HG02973 (cell line): Measurements from ENCODE around the gene RAPGEF3.
A peak's percentile ranks its signal among the peaks of the same experiment; 100 is the strongest.

ENCODE experiments used
- ATAC-seq: cut with Tn5 transposase; IDR thresholded peaks from one replicate; pipeline ENCODE4 v1.9.1; 2021; ENCODE audit warnings: moderate library complexity; ENCODE audit not compliant: unreplicated experiment

The RAPGEF3 gene

DNA sequence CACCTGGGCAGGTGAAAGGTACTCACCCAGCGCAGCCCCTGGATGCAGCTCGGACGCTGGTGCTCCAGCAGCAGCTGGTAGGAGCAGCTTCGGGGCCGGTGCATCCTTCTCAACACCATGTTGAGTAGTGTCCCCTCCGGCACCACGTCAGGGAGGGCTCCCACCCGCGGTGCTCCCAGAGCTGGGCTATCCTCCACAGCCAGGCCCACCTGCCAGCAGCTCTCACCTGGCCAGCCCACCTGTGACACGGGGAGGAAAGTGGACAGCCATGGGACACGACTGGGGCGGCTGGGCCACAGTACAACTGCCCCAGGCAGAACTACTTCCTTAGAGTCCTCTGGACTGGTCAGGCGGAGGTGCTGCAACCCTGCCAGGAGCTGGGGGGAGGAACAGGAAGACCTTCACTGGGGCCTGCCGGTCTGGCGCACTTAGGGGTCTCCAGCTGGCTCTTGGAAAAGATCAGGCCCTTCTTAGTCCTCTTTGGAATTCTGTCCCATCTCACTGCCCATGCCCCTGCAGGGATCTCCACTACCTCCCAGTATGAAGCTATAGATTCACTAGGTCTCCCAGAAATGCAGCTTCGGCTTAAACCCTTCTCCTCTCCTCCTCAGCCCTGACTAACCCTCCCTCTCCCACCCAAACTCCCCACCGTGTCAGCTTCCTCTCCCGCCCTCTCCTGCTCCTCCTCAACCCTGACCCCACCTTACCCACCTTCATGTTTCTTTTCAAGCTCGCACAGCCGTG lies 668 bp downstream of the RAPGEF3 start:
- ATAC-seq: no peak

GRCh38 chr12:47757364-47757839 lies 1.3 kb downstream of the RAPGEF3 start:
- no peak for ATAC-seq

DNA sequence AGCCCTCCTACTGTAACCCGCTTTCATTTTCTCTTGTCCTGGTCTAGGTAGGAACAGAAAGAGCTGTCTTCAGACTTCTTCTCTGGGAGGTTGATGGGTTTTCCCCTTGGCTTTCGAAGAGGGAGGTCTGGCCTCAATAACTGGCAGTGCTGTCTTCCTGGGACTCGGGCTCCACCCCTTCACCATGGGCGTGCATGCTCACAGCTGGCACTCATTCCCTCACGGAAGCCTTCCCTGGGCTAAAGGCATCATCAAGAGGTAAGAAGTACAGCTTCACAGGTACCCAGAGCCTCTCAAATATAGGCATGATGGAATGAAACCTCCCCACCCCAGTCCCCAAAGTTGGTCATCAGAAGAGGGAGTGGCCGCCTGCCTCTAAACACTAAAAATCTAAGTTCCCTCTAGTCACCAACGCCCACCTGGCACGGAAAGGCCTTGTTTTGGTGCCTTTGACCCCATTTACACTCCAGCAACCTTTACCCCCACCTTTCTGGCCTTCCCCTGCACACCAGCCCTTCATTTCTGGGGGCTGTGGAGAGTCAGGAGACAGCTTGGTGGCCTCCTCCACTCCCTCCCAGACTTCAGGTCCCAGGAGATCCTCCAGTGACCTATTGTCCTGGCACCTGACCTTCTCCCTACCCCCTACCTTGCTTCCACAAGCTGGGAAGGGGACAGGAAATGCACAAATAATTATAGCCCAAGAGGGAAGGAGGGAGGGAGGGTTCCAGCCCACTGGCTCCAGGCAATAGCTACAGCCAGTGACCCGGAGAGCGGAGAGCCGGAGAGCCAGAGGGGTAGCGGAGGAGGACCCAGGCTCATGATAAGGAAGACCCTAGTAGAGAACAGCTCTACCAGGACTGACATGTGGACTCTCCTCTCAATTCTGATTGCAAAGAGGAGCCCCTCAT lies 2.8 kb downstream of the RAPGEF3 start:
- ATAC-seq: peak; percentile 70

DNA sequence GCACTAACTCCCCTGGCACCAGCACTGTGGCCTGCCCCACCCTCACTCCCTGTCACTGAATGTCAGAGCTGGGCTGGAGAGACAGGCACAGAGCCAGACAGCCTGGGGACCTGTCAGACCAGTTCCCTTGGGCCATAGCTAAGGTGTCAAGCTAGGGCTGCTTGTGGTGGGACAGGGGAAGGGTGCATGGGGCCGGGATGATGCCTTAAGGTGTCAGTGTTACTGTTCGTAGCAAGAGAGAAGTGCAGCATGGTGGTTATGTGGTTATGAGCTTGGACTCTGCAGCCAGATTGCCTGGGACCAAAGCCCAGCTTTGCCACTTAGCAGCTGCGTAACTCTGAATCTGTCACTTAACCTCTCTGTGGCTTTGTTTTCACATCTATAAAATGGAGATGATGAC lies 3.8 kb downstream of the RAPGEF3 start:
- no peak for ATAC-seq

GRCh38 chr12:47754126-47754525 lies 4.6 kb downstream of the RAPGEF3 start:
- ATAC-seq: no peak

GRCh38 chr12:47753021-47754001 lies 5.4 kb downstream of the RAPGEF3 start:
- ATAC-seq: no peak

- no peak for ATAC-seq
These were observed 6.1 kb downstream of the RAPGEF3 start for GRCh38 chr12:47752552-47752951.

- ATAC-seq: no peak
These were observed 6.6 kb downstream of the RAPGEF3 start for GRCh38 chr12:47752121-47752520.

DNA sequence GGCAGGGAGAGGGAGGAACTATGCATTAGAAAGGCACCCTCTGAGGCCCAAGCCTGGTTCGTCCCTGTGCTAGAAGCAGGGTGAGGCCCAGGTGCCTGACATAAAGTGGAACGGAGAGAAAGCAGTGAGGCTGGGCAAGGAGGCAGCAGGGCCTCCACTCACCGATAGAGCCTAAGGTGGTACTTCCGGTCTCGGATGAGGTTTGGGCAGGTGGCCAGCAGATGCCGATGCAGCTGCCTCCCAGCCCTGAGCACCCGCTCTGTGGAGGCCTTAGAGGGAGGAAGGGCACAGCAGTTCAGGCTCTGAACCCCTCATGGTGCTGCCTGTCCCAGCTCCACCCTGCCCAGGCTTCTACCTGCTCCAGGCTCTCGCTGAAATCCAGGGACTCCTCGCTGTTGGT lies 7.1 kb downstream of the RAPGEF3 start:
- no peak for ATAC-seq

- no peak for ATAC-seq
These were observed 7.7 kb downstream of the RAPGEF3 start for GRCh38 chr12:47750916-47751470.

DNA sequence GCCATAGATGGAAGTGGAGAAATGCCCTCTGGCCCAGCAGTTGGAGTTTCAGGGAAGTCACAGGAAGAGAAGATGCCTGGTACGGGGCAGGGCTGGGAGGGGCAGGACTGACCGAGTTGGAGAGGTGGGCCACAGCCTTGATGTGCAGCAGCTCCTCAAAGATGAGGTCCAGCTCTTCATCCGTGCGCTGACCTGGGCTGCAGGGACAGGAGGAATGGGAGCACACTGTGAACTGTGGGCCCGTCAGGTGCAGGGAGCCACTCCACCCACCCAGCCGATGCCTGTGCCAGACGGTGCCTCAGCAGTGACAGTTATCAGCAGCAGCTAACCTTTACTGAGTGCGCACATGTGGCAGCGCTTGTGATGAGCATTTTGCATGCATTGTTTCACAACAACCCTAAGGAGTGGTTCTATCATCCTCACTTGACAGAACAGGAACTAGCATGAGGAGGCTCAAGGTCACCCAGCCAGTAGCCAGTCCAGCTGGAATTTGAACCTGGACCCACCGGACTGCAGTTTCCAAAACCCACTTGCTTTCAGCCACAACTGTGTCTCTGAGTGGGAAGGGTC lies 8.4 kb downstream of the RAPGEF3 start:
- no peak for ATAC-seq

GRCh38 chr12:47748899-47749298 lies 9.8 kb downstream of the RAPGEF3 start:
- no peak for ATAC-seq

DNA sequence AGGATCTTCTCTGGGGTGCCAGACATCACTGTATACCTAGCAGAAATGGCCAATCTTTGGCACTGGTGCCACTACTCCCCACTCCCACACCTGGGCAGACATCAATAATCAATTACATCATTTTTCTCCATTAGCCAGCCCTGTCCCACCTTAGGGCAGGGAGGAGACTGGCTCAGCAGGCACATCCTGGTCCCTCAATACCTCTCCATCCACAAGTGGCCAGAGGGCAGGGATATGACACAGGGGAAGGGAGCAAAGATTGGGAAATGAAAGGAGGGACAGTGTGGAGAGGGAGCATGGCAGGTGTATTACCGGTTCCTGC lies 10.2 kb downstream of the RAPGEF3 start:
- no peak for ATAC-seq

- ATAC-seq: no peak
These were observed 10.8 kb downstream of the RAPGEF3 start for GRCh38 chr12:47747596-47748506.

DNA sequence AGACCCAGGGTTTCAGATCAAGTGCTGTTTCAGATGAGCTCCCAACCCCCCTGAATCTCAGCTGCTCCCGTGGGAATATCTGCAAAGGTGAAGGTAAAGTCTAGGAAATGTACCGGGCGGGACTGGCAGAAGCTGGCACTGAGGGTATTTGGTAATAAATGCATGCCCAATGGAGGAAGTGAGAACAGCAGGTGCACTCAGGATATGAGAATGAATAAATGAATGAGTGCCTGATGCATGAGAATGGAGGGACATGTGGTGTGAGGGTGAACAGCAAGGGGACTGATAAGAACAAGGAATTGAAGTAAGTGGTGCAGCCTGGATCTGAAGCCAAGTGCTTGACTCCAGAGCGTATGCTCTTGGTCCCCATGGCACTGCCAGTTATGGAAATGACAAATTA lies 11.6 kb downstream of the RAPGEF3 start:
- no peak for ATAC-seq

DNA sequence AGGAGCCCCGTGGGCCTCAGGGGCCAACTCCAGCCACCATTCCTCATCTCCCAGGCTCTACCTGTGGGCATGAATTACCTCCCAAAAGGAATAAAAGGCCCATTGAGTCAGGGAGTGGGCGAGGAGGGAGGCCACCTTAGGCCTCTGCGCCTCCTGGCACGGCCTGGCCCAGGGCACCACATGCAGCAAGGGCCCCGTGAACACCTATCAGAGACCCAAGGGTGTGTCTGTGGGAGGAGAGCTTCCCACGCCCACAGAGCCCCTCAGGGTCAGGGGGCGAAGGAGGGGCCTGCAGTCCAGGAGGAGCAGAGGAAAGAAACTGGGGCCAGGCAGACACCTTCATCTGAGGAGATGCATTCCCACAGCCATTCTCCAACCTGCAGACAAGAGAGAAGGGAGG lies 12.2 kb downstream of the RAPGEF3 start:
- no peak for ATAC-seq

DNA sequence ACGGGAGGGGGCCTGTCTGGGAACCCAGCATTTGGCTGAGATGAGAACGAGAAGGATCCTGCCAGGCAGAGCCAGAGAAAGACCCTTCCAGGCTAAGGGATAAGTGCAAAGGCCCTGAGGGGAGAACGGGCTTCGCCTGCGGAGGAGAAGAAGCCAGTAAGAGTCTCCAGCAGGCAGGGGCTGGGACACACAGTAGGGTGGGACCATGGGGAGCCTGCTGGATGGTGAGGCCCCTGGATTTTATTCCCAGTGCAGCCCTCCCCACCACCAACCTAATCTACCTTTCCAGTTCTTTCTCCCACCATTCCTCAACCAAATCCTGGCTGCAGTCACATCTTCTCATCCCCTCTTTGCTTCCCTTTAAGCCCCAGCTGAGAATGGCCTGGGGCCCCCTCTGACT lies 12.6 kb downstream of the RAPGEF3 start:
- ATAC-seq: no peak

GRCh38 chr12:47745485-47746041 lies 13.1 kb downstream of the RAPGEF3 start:
- no peak for ATAC-seq
